Panc1 (cell line): ENCODE results near the gene UNC5B.

ENCODE experiments used
- SIN3A ChIP-seq: IDR thresholded peaks from 2 replicates; pipeline ENCODE4 v1.6.1; 2012; ENCODE audit warnings: low read depth, mild to moderate bottlenecking, low read length, moderate library complexity, borderline replicate concordance; ENCODE audit not compliant: insufficient read depth
- TF ChIP-seq, protein P1 (sequence below): fragments of 450-650 bp; IDR thresholded peaks from 2 replicates; pipeline ENCODE4 v1.5.1; 2017; ENCODE audit warnings: mild to moderate bottlenecking
- TF ChIP-seq, protein P2 (sequence below), 2 experiments: IDR thresholded peaks; 2 replicates each; pipeline ENCODE4 v1.6.1; 2011 to 2012; ENCODE audit warnings: low read depth in 2 of 2, control low read depth in 1 of 2, low read length in 1 of 2, mild to moderate bottlenecking in 1 of 2, moderate library complexity in 1 of 2; ENCODE audit not compliant: insufficient read depth in 1 of 2

DNA sequence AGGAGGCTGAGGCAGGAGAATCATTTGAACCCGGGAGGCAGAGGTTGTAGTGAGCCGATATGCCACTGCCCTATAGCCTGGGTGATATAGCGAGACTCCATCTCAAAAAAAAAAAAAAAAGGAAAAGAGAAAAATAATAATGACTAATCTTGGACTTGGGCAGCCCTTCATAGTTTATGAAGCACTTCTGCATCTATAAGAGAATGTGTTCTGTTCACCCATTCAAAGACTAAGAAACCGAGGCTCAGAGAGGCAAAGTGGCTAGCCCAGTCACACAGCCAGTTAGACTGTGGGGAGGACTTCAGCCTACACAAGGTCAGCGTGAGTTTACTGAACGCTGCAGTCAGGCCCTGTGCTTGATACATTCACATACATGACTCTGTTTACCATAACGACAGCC is 46.9 kb downstream of the UNC5B start:
- TF ChIP-seq, protein P1, sequence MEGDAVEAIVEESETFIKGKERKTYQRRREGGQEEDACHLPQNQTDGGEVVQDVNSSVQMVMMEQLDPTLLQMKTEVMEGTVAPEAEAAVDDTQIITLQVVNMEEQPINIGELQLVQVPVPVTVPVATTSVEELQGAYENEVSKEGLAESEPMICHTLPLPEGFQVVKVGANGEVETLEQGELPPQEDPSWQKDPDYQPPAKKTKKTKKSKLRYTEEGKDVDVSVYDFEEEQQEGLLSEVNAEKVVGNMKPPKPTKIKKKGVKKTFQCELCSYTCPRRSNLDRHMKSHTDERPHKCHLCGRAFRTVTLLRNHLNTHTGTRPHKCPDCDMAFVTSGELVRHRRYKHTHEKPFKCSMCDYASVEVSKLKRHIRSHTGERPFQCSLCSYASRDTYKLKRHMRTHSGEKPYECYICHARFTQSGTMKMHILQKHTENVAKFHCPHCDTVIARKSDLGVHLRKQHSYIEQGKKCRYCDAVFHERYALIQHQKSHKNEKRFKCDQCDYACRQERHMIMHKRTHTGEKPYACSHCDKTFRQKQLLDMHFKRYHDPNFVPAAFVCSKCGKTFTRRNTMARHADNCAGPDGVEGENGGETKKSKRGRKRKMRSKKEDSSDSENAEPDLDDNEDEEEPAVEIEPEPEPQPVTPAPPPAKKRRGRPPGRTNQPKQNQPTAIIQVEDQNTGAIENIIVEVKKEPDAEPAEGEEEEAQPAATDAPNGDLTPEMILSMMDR: no peak
- TF ChIP-seq, protein P2, sequence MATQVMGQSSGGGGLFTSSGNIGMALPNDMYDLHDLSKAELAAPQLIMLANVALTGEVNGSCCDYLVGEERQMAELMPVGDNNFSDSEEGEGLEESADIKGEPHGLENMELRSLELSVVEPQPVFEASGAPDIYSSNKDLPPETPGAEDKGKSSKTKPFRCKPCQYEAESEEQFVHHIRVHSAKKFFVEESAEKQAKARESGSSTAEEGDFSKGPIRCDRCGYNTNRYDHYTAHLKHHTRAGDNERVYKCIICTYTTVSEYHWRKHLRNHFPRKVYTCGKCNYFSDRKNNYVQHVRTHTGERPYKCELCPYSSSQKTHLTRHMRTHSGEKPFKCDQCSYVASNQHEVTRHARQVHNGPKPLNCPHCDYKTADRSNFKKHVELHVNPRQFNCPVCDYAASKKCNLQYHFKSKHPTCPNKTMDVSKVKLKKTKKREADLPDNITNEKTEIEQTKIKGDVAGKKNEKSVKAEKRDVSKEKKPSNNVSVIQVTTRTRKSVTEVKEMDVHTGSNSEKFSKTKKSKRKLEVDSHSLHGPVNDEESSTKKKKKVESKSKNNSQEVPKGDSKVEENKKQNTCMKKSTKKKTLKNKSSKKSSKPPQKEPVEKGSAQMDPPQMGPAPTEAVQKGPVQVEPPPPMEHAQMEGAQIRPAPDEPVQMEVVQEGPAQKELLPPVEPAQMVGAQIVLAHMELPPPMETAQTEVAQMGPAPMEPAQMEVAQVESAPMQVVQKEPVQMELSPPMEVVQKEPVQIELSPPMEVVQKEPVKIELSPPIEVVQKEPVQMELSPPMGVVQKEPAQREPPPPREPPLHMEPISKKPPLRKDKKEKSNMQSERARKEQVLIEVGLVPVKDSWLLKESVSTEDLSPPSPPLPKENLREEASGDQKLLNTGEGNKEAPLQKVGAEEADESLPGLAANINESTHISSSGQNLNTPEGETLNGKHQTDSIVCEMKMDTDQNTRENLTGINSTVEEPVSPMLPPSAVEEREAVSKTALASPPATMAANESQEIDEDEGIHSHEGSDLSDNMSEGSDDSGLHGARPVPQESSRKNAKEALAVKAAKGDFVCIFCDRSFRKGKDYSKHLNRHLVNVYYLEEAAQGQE (IDR thresholded peaks at IDR 0.05; ENCODE audit: insufficient read depth in 1 of 2, low read depth in 2 of 2, low read length in 1 of 2): no peak
- TF ChIP-seq SIN3A: no peak
